DMS153 treated with DMSO at 0.1 percent for 48 hours (cell line): Measurements from ENCODE around the gene ENTPD5.
"Not testable (repeated sequence)": the region's sequence is repeated elsewhere in the genome, so short reads cannot be mapped to it uniquely, and the experiment has no call there.

Experiments
- DNase-seq: peaks from one replicate; lab custom pipeline; 2025; ENCODE audit not compliant: unreplicated experiment; lab: John Stamatoyannopoulos, UW

The ENTPD5 gene

DNA sequence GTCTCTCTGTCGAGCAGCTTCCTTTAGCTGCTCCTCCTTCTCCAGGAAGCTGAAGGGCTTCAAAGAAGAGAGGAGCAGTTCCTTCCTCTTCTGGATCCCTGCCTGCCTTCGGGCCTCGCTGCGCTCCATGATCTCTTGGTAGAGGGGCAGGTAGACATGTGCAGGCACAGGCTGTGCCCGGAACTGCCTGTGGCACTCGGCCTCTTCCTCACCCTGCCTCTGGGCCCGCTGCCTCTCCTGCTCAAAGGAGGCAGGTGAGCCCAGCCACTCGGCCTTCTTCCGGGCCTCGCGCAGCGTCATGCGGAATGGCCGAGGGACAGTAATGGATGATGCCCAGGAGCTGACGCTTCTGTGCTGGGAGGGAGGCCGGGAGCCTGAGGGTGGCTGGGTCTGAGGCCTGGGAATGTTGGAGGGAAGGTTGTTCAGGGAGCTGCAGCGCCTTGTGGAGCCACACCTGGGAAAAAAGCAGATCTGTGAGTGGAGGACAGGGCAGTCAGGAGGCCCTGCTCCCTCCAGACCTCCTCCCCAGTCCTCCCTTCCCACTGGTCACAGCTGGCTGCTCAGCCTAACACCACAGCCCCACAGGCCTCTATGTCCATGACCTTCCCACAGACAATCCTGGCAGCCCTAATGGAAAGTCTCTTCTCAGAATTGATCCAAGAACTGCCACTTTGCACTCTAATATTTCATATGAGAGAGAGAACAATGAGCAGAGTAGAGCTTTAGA lies 74.5 kb downstream of the ENTPD5 start:
- DNase-seq: no peak

DNA sequence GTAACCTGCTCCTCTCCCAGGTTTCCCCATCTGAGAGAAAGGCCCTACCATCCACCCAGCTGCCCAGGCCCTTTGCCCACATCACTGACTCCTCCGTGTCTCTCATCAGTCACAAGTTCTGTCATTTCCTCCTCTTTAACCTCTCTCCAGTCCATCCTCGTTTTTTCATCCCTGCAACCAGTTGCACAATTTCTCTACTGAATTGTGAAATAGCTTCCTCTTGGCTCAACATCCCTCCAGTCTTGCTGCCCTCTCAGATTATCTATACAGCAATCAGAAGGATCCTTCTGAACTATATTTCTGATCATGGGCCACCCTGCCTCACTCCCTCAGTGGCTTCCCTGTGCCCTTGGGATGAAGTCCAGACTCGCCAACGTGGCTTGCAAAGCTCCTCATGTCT lies 76.0 kb downstream of the ENTPD5 start:
- no peak for DNase-seq

GRCh38 chr14:73942180-73942579 lies 76.9 kb downstream of the ENTPD5 start:
- DNase-seq: no peak

DNA sequence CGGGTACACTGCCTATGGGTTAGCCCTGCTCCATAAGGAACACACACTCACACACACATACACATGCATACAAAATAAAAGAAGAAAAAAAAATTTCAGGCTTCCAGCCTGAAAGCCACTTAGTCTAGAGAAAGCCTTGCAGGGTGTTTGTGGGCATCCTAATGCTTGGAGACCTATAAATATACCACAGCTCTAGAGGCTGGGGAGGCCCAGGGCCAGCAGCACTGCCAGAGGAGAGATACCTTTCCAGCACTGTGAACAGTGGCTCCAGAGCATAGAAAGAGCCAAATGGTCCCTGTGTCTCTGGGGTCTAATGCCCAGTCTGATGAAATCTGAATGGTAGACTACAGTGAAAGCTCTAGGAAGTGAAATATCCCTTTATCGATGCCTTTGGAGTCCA lies 82.1 kb downstream of the ENTPD5 start:
- DNase-seq: no peak

- DNase-seq: no peak
Observed at GRCh38 chr14:73936548-73936947, 82.5 kb downstream of the ENTPD5 start.

- DNase-seq: no peak
Observed at GRCh38 chr14:73935666-73936065, 83.4 kb downstream of the ENTPD5 start.

DNA sequence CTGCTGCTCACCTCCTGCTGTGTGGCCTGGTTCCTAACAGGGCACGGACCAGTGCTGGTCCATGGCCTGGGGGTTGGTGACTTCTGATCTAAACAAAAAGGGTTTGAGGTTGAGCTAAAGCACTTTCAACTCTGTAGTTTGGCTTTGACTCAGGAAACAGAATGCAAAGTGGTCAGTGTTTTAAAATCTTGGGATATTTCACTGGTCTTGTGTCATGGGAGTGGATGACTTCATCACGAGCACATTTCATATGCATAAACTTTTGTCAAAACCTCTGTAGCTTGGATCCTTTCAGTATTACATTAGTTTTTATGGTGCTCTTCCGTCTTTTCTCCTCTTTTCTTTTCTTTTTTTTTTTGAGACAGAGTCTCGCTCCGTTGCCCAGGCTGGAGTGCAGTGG lies 94.8 kb downstream of the ENTPD5 start:
- DNase-seq: no peak

- not testable (repeated sequence) for DNase-seq
Observed at GRCh38 chr14:73919457-73919856, 99.6 kb downstream of the ENTPD5 start.

DNA sequence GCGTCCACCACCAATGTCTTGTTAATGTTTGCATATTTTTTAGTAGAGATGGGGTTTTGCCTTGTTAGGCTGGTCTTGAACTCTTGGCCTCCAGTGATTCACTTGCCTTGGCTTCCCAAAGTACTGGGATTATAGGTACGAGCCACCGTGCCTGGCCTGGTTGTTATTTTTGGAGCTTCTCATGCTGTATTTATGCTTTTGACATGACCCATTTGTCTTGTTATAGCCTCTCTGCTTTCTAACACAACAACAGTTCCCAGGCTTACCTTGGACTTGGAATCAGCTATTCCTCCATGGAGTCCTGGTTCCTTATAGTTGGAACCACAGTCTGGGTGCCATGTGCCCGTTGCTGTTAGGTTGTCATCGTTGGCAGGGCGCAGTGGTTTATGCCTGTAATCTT lies 102.8 kb downstream of the ENTPD5 start:
- no peak for DNase-seq

GRCh38 chr14:73913256-73913655 lies 105.8 kb downstream of the ENTPD5 start:
- no peak for DNase-seq

DNA sequence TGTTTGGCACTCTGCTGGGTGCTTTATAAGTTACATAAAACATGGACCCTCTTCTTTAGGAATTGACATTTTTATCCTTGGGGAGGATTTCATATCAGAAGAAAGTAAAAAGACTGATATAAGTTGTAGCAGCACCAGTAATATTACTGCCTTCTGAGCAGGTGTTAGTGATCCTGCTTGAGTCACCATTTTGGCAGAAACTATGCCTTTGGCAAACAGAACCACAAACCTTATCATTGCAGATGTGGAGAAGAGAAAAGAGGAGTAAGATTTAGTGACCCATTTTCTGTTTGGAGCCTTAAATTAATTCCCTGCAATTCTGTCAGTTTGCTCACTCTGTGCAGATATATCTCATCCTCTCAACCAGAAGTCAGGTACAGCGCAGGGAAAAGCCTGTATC lies 109.4 kb downstream of the ENTPD5 start:
- DNase-seq: no peak
